Caki2 (cell line): ENCODE data around the gene TPRG1. TPM values are rescaled to one million over a fixed set of nuclear protein-coding genes. Genes with fewer than 3 reads are reported as not detected.

ENCODE experiments used
- DNase-seq: peaks from one replicate; pipeline ENCODE4 v3.0.0-alpha.2; 2015; ENCODE audit warnings: low read depth
- in situ Hi-C: cut with HindIII; loops from 2 replicates; pipeline ENCODE4 v1.10.0; 2016; ENCODE audit warnings: low sequenced_read_pairs, low pct_unique_long_range_greater_than_20kb, mixed read lengths
- total RNA-seq: library from RNA; depleted of rRNA; stranded (reverse); fragments of >200 nt; shearing (Covaris generic); gene quantifications from 2 replicates; pipeline ENCODE4 v1.2.3, GENCODE V29; 2014; ENCODE audit warnings: low replicate concordance

TPRG1 gene
- total RNA-seq, 1 experiment from 2014 or later, result 0.20 TPM

DNA sequence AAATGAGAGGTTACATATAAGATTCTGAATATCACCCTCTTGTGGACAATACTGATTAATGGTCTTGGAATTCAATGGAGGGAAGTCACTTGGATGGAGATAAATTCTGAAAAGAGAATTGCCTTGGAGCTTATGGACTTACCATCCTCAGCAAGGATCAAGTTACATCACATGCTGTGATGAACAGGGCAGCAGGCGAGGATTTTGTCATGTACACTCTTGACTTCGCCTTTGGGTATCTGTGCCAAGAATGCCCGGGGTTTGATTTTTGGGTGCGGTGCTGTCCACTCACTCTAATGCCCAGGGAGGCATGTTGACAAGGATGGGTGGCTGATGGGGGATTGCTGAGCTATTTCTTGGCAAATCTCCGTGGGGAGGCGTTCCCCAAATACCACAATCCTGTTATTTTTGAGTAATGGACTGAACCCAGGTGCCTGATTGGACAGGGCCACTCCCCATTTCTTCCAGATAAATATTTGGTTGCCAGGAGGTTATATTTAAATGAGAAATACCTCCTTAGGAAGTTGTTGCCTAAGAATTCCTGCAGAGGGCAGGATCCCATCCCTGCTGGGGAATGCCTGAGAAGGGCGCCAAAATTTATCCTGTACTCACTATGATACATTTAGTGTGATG, 96.3 kb downstream of the TPRG1 start:
- in situ Hi-C loops, result no loop called here
- peak; percentile 95 for DNase-seq

DNA sequence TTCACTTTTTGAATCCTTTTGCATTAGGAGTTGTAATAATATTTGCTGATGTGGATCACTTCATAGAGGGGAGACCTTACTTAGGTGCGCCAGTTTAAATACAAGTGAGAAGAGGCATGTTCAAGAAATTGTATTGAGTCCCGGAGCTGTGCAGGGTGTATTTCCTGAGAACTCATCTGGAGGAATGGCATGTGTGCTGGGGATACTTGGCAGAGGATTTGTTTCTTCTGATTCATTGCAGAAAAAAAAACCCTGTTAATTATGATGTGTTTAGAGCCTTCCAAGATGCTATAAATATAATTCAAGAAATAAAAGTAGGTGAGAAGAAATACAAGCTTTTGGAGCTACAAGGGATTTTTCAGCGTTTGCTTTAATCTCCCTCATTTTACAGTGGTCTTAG, 97.6 kb downstream of the TPRG1 start:
- DNase-seq, result no peak
- in situ Hi-C loops, result no loop called here

DNA sequence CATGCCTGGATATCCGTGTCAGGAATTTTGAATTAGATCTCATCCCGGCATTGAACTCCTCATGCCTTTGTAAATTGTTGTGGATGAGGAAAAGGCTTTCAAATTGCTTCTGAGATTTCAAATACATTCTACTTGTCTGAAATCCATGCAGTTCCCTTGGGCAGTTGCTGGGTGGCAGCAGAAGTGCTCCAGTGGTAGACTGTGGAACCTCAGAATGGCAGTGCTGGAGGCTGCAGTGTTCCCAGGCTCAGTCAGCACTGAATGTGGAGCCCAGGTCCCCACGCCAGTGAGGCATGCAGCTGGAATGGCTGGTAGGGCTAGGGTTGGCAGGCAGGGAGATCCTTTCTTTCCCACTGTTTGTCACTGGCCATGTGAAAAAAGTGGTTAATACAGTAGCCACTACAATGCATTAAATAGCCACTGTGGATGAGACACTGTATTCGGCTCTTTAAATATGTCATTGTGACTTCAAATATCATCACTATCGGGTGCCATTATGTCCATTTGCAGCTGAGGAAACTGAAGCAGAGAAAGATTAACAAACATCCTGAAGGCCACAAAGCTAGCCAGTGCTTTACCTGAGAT, 98.6 kb downstream of the TPRG1 start:
- in situ Hi-C loops, result no loop called here
- peak; percentile 69 for DNase-seq

DNA sequence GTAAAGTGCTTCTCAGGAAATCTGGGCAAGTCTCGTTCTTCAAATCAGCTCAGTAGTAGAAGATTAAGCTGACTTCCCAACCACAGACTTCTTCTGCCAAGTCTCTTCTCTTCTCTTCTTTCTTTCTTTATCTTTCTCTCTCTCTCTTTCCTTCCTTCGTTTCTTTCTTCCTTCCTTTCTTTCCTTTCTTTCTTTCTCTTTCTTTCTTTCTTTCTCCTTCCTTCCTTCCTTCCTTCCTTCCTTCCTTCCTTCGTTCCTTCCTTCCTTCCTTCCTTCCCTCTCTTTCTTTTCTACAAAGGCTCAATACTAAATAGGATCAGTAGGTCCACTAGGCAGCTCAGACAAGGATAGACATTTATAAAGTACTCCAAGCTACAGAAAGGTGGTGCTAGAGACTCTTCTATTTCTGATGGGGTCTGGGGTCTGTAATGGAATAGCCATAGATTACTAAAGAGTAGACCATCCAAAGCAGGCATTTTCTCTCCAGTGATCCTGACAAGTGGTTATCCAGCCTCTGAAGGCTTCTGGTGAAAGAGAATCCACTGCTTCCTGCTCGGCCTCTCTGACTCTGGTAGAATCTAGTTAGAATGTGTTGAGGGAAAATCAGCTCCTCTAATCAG, 100.8 kb downstream of the TPRG1 start:
- in situ Hi-C loops, result no loop called here

DNA sequence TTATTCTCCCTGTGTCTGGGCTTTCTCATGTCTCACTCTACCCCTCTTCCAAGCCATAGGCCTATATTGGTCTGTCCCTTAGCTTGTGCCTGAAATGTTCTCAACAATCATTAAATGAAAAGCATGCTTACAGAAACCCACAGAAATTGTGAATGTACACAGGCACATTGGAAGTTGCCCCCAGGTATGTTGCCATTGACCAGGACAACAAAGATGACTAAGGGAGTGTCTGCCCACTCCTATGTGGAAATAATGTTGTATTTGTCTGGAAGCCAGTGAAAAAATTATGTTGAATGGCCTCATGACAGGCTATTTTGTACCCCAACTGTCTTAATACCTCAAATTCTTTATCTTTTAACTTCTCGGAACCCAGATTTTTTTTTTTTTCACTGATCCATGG, 102.0 kb downstream of the TPRG1 start:
- in situ Hi-C loops, result no loop called here
- DNase-seq, result peak; percentile 18

More for the DNA sequence above, 100.8 kb downstream of the TPRG1 start:
- DNase-seq, result peak; percentile 22

DNA sequence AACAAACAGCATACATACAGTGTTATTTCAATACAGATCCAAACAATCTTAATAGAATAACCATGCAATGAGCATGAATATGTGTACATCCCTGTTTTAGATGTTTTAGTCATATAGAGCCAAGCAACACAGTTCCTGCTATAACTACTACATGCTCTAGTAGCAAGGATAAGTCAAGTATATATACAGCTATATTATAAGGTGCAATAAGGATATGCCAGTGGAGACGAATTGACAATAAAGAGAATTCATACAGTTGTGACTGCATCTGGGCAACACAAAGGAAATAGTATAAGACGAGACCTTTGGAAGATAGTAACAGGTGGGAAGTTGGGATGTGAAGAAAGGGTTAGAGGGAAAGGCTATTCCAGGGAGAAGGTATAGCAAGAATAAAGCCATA, 103.4 kb downstream of the TPRG1 start:
- no peak for DNase-seq
- in situ Hi-C loops, result no loop called here

DNA sequence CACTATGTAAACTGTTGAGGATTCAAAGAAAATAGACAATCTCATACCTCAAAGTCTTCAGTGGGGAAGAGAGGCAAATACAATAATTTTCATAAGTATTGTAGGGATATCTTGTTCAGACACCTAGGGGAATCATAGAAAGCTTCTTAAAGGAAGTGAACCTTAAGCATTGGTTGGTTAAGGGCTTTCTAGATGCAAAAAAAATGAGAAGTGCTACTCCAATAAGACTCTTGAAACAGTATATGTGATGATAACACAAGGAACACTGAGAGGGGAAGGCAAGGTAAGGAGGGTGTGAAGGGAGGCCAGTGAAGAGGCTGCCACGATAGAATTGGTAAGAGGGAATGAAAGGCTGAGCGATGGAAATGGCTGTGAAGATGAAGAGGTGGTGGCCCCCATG, 104.1 kb downstream of the TPRG1 start:
- DNase-seq, result no peak
- in situ Hi-C loops, result no loop called here

DNA sequence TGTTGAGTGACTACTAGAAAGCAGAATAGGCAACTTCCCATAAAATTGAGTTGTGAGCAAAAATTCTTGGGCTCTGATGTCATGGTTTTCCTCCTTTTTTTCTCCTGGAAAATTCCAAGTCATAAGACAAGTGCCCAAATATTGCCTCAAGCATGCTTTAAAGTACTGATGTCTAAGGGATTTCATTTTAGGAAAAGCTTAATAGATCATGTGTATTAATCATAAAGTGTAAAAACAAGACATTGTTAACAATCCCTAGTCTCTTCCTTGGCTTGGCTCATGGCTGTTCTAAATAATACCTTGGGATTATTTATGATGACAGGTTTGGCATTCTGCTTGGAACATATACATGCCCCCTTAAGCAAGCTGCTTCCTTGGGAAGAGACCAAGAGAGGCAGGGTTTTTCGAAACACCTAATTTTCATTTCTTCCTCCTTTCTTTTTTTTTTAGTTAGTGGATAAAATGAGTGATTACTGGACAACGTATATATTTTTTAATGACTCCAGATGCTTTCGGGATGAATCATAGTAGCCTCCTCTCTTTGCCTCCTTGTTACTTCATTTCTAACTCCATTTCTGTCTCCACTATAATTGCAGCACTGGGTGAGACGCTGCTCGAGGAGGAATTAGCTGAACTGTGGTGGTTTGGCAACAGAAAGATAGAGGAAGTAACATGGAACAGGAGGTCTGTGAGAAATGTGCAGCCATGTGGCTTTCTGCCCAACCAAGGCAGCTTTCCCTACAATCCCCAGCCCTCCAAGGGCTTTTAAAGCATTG, 104.9 kb downstream of the TPRG1 start:
- peak; percentile 27 for DNase-seq
- in situ Hi-C loops, result no loop called here

DNA sequence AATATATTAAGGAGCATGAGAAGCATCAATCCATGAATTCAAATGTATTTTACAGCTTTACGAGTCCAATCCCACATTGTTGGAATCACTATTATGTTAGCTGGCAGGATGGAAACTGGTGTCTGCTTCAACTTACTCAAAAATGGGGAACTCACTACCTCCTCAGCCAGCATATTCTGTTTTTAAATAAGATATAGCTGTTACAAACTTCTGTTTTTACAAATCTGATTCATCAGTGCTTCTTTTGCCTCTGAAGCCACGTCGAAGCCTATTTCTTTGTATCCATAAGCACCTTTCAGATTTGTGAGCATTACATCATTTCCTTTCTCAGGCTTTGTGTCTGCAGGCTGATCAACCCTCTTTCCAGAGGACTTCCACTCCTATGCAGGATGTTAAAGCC, 105.9 kb downstream of the TPRG1 start:
- in situ Hi-C loops, result no loop called here
- no peak for DNase-seq

DNA sequence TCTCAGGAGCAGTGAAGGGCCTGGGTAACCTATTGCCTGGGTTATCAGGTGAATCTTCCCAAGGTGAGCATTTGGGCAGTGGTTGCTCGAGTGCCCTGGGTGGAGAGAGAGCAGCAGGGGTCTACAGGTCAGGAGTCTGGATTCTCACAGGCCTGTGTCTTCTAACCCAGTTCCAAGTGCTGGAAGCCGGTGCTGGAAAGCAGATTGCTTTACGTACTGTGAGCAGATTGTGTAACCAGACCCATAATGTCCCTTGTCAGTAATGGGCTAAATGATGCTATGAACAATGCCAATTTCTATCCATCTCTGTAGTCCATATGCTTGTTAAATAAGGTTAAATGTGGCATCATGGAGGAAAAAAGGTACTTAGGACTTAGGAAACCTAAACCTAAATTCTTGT, 106.5 kb downstream of the TPRG1 start:
- in situ Hi-C loops, result no loop called here
- no peak for DNase-seq

DNA sequence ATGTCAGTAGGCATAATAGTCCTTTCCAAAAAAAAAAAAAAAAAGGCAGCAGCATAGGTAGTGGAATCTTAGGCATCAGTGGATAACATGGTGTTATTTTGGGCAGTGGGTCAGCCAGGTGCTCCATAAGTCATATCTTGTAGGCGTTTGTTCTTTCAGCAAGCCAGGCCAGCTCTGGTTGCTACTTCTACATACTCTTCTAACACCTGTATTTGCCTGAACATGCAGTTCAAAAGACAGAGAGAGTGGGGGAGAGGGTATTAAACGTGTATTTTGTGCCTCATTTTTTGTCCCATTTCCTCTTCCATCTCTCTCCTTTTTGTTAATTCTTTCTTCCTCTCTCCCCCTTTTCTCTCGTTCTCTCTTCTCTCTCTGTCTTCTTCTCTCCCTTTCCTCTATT, 110.4 kb downstream of the TPRG1 start:
- in situ Hi-C loops, result loop anchor here (5.0 kb wide), 1 partner anchor 40 kb away; no protein-coding TSS in a partner anchor

DNA sequence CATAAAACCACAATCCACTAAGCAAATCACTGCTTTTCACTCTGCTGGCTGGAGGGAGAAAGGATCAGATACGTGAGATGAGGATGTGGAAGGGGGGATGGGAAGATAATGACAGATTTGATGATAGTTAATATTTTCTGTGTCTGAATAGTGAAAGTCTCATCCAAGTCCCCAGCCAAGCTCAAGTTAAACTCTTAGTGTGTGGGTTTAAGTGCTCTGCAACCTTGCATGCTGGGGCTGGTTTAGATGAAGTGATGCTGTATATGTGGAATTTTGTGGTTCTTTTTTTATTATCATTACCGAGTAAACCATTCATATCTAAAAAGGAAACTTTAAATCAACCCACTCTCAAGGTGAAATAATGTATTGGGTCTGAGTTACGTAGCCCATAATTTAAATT, 111.0 kb downstream of the TPRG1 start:
- in situ Hi-C loops, result loop anchor here (5.0 kb wide), 1 partner anchor 40 kb away; no protein-coding TSS in a partner anchor
- DNase-seq, result no peak

More for the DNA sequence above, 110.4 kb downstream of the TPRG1 start:
- no peak for DNase-seq

DNA sequence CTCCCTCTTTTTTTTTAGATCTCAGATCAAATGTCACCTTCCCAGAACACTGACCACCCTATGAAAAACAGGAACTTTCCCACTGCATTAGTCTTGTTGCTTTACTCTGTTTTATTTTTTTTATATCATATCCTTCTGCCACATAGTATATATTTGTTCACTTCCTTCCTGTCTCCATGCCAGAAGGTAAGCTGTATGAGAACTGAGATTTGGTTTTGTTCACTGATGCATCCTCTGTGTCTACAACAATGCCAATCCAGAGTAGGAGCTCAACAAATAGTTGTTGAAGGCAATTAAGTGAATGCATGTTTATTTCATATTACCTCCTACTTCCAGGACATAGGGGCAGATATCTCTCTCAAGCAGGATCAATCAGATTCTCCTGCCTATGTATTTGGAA, 114.4 kb downstream of the TPRG1 start:
- DNase-seq, result no peak
- in situ Hi-C loops, result no loop called here

DNA sequence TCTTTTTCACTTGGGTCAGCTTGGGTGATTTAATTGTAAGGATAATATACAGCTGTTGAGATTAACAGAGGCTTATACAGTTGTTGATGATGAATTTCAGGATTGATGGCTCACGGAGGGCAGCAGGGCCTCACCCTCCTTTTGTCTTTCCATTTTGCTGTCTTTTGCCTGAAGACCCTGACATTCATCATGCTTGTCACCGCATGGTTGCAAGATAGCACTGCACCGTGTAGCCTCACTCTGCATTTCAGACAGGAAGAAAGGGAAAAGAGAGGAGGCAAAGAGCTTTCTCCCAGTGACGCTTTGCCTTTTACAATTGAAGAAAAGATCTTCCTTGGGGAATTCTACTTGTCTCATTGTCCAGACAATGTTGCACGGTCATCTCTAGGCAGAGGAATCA, 115.1 kb downstream of the TPRG1 start:
- in situ Hi-C loops, result no loop called here
- DNase-seq, result no peak

DNA sequence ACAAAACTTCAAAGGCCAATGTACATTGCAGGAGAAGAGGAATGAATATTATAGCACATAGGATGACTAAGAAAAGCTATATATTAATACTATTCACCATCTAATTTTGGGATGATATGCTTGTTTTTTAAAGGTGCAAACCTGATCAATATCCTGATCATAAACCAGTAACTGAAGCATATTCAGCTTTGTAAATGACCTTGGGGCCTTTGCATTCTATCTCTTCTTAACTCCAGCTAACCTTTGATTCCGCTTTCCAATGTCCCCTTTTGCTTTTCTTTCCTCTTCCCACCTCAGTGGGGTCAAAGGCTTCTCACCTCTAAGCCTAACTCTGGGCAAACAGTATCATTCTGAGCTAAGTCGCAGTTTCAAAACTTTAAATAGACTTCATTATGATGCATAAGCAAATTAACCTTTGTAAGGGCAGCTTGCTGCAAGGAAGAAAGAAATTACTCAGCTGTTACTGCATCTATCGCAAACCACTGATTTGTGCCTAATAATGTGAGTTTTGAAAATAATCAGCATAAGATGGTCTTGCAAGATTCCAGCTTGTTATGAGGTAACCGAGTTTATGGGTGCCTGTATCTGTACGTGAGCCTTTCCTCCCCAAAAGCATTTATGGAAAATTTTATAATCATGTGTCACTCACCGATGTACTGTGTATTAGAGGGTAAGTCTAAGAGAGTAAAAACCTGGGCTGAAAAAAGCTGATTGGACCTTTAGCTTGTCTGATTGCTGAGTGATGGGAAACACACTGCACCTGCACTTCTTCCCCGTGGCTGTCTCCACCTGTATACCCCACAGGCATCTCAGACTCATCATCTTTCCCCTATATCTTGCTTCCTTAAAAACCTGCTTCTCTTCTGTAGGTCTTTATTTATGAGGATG, 116.8 kb downstream of the TPRG1 start:
- in situ Hi-C loops, result no loop called here
- DNase-seq, result no peak

DNA sequence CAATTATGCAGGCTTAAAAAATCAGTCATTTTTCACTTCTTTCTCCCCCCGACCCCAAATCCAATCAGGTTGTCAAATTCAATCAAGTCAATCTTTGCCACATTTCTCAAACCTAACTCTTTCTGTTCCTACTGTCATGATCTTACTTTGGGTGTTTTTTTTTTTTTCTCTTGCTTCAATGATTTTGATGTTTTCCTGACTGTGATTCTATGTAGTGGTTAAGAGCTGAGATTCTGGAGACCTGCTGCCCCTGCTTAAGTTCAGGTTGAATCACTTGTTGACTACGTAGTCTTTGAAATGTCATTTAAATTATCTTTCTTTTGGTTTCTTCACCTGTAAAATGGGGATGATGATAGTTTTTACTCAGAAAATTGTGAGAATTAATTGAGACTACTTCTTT, 117.5 kb downstream of the TPRG1 start:
- no peak for DNase-seq
- in situ Hi-C loops, result no loop called here

DNA sequence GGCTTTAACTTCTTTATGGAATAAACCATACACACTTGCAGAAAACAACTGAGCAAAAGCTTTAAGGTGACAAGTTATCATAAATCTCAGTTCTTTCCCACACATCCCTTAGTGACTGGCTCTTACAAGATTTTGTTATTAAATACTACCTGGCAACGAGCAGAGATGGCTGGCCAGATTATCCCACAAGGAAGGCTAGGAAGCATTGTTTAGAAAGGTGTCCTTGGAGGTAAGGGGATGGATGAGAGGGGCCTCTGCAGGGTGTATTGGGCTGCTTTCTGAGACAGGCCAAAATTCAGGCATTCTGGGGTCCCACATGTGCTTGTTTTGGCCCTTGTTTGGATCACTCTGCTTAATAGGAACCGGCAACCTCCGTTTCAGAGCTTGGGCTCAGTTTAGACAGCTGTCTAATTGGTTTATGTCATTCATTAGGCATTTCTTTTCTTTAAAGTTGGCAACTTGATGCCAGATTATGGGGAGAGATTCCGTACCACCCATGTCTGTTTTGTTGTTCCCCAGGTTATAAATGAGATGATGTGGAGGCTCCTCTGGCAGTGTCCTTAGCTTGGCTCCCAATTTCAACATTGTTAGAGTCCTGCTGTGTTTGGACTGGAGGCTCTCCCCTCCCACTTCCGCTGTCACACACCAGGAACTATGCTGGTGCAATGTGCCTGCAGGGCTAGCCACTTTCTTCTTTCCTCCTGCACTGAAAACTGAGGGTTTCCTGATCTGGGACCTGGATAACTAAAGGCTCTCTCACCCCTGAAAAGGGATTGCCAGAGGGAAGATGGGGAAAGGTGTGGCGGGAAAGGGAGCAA, 121.1 kb downstream of the TPRG1 start:
- DNase-seq, result no peak
- in situ Hi-C loops, result no loop called here
